Endodermal cell (in vitro differentiated cells): Measurements from ENCODE around the gene COX20. TPM values are rescaled to one million over a fixed set of nuclear protein-coding genes. Genes with fewer than 3 reads are reported as not detected.
A peak's percentile ranks its signal among the peaks of the same experiment; 100 is the strongest.

Experiments used
- DNase-seq: peaks from one replicate; pipeline ENCODE4 v3.0.0-alpha.2; 2017
- H3K27ac ChIP-seq: 2 replicates; pipeline ENCODE4 v1.5.1; 2013; ENCODE audit warnings: mild to moderate bottlenecking, low read depth, low read length, moderate library complexity
- H3K27me3 ChIP-seq: 2 replicates; pipeline ENCODE4 v1.6.1; 2013; ENCODE audit warnings: mild to moderate bottlenecking, low read length, moderate library complexity; ENCODE audit not compliant: insufficient read depth, control insufficient read depth, poor library complexity, severe bottlenecking
- H3K36me3 ChIP-seq: 2 replicates; pipeline ENCODE4 v1.7.0; 2013; ENCODE audit warnings: mild to moderate bottlenecking, low read length, moderate library complexity; ENCODE audit not compliant: control insufficient read depth, insufficient read depth
- H3K4me1 ChIP-seq: one replicate; pipeline ENCODE4 v1.7.0; 2013; ENCODE audit warnings: low read length; ENCODE audit not compliant: control insufficient read depth, insufficient read depth
- H3K4me3 ChIP-seq: 2 replicates; pipeline ENCODE4 v1.5.1; 2013; ENCODE audit warnings: mild to moderate bottlenecking, low read length, moderate library complexity
- H3K9ac ChIP-seq: 2 replicates; pipeline ENCODE4 v1.6.1; 2013; ENCODE audit warnings: mild to moderate bottlenecking, low read length, moderate library complexity; ENCODE audit not compliant: poor library complexity, severe bottlenecking; ENCODE audit errors: extremely low read depth
- H3K9me3 ChIP-seq: 2 replicates; pipeline ENCODE4 v1.6.1; 2013; ENCODE audit warnings: mild to moderate bottlenecking, low read length, moderate library complexity; ENCODE audit not compliant: control insufficient read depth
- H3K27ac Mint-ChIP-seq: 2 replicates; pipeline ENCODE4 v1.8.0; 2020; ENCODE audit warnings: mixed read lengths
- H3K27me3 Mint-ChIP-seq: 2 replicates; pipeline ENCODE4 v1.8.0; 2021; ENCODE audit warnings: mild to moderate bottlenecking, mixed read lengths; ENCODE audit not compliant: insufficient read depth
- H3K36me3 Mint-ChIP-seq: 2 replicates; pipeline ENCODE4 v1.8.0; 2020; ENCODE audit warnings: low read depth, mixed read lengths
- H3K4me1 Mint-ChIP-seq: 2 replicates; pipeline ENCODE4 v1.8.0; 2020; ENCODE audit warnings: mixed read lengths
- H3K4me3 Mint-ChIP-seq: 2 replicates; pipeline ENCODE4 v1.8.0; 2020; ENCODE audit warnings: mild to moderate bottlenecking, moderate library complexity, mixed read lengths
- H3K9me3 Mint-ChIP-seq: 2 replicates; pipeline ENCODE4 v1.8.0; 2020; ENCODE audit warnings: mild to moderate bottlenecking, mixed read lengths
- WGBS, 2 experiments: methylation state at CpG; one replicate each; pipeline versions ENCODE4 v1.1.5 to v1.1.7; 2013; ENCODE audit warnings: missing lambda C conversion rate in 2 of 2, mixed read lengths in 1 of 2; ENCODE audit not compliant: insufficient coverage in 1 of 2, insufficient read length in 1 of 2; 5-methylcytosine and 5-hydroxymethylcytosine counted together
- total RNA-seq, 2 donors: library from RNA; stranded (reverse); fragmentation: NEBNext Ultra II Directional in 1 of 2; extraction: Animal tissue kit (Norgen Biotek cat#: 25700) in 1 of 2; gene quantifications; 2 replicates in 1 of 2; 3 replicates in 1 of 2; pipeline ENCODE4 v1.2.1, GENCODE V29; 2021
- TF ChIP-seq, protein P1 (sequence below): fragments of 200-600 bp; sonication (generic); conservative IDR thresholded peaks from 2 replicates; pipeline ENCODE4 v1.5.0; 2021; ENCODE audit warnings: antibody characterized with exemption, mild to moderate bottlenecking

COX20 gene
- total RNA-seq, 2 donors from 2014 or later, result 19.5 to 23.4 TPM

DNA sequence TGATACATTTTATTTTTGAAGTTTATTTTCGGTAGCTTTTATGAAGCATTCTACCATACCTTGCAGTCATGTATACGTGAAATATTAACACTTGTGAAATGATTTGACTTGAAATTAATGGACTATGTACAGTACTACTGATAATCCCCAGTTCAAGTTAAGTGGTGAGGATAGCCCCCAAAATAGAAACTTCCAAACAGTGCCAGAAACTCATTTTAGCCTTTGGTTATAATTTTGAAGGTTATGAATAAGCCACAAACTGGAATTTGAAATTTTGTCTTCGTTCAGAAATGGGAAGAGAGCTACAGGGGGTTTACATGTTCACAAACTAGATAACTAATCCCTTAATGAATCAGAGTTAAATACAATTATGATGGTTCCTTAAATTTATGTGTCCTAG lies 30.4 kb downstream of the COX20 start:
- H3K27ac ChIP-seq, result no peak overlapping the region
- H3K4me3 Mint-ChIP-seq, result peak overlapping the region; percentile 93
- TF ChIP-seq, protein P1, sequence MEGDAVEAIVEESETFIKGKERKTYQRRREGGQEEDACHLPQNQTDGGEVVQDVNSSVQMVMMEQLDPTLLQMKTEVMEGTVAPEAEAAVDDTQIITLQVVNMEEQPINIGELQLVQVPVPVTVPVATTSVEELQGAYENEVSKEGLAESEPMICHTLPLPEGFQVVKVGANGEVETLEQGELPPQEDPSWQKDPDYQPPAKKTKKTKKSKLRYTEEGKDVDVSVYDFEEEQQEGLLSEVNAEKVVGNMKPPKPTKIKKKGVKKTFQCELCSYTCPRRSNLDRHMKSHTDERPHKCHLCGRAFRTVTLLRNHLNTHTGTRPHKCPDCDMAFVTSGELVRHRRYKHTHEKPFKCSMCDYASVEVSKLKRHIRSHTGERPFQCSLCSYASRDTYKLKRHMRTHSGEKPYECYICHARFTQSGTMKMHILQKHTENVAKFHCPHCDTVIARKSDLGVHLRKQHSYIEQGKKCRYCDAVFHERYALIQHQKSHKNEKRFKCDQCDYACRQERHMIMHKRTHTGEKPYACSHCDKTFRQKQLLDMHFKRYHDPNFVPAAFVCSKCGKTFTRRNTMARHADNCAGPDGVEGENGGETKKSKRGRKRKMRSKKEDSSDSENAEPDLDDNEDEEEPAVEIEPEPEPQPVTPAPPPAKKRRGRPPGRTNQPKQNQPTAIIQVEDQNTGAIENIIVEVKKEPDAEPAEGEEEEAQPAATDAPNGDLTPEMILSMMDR, result no peak
- H3K27ac Mint-ChIP-seq, result peak overlapping the region; percentile 52
- no peaks in the 10 kb centered on the region for H3K9me3 ChIP-seq
- peak overlapping the region; percentile 93 for H3K4me3 ChIP-seq
- H3K27me3 Mint-ChIP-seq, result no peaks in the 10 kb centered on the region
- H3K4me1 Mint-ChIP-seq, result peaks cover 22% of the 10 kb centered on the region
- peaks cover 18% of the 10 kb centered on the region for H3K36me3 ChIP-seq
- no peaks in the 10 kb centered on the region for H3K9me3 Mint-ChIP-seq
- no peaks in the 10 kb centered on the region for H3K27me3 ChIP-seq
- H3K9ac ChIP-seq, result no peak overlapping the region
- H3K36me3 Mint-ChIP-seq, result peaks cover 18% of the 10 kb centered on the region
- 100% methylated on average over 2 of the region's 3 CpGs; no CpG with 5 or more reads in 1 of the 2 experiments for WGBS, 2 experiments
- DNase-seq, result no peak
- H3K4me1 ChIP-seq, result peaks cover 2% of the 10 kb centered on the region

DNA sequence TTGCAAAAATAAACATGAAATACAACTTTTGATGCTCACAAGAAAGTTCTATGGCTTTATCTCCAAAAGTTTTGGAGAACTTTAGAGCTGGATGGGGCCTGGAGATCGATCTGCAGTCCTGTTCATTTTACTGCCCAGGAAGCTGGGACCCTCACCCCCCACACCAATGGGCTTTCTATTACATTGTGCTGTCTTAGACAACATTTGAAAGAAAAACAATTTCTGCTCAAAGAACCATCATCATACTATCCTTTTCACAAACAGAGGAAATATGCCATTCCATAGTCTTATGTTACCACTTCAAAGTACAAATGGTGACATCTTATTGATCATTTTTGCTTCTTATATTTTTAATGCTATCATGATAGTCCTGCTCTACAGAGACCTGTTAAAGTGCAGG lies 30.9 kb downstream of the COX20 start:
- Histone ChIP-seq H3K9me3 (no peaks in the 10 kb centered on the region), H3K9ac (no peak overlapping the region), H3K4me1 (peaks cover 2% of the 10 kb centered on the region), H3K4me3 (no peak overlapping the region), H3K27me3 (no peaks in the 10 kb centered on the region), H3K36me3 (peaks cover 13% of the 10 kb centered on the region), H3K27ac (no peak overlapping the region)
- WGBS, 2 experiments, result 97% methylated on average over 1 of the region's 1 CpG; no CpG with 5 or more reads in 1 of the 2 experiments
- Mint-ChIP-seq H3K4me3 (no peak overlapping the region), H3K9me3 (no peaks in the 10 kb centered on the region), H3K36me3 (peaks cover 13% of the 10 kb centered on the region), H3K27ac (no peak overlapping the region), H3K4me1 (peaks cover 16% of the 10 kb centered on the region), H3K27me3 (no peaks in the 10 kb centered on the region)
- no peak for DNase-seq
- TF ChIP-seq, protein P1, result no peak

DNA sequence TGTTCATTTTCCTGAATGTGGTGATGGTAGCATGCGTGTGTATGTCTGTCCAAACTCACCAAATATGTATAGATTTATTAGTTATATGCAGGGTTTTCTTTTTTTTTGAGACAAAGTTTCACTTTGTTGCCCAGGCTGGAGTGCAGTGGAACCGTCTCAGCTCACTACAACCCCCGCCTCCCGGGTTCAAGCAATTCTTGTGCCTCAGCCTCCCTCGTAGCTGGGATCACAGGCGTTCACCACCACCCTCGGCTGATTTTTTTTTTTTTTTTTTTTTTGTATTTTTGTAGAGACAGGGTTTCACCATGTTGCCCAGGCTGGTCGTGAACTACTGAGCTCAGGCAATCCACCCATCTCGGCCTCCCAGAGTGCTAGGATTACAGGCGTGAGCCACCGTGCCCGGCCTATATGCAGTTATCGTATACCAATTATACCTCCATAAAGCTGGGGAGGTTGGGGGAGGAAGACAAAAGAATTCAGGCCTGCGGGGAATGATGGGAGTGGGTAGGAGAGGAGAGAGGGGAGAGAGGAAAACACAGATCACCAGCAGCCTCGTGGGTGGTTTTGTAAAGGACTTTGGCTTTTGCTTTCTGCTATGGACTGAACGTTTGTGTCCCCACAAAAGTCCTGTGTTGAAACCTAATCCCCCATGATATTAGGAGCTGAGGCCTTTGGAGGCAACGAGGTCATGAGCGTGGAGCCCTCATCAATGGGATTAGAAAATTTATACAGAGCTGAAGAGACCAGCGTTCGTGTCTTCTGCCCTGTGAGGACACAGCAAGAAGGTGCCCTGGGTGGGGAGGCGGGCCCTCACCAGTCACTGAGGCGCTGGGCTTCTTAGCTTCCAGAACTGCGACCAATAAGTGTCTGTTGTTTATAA lies 33.3 kb downstream of the COX20 start:
- Mint-ChIP-seq H3K27me3 (no peaks in the 10 kb centered on the region), H3K27ac (no peak overlapping the region), H3K9me3 (no peaks in the 10 kb centered on the region), H3K36me3 (no peaks in the 10 kb centered on the region), H3K4me3 (no peak overlapping the region), H3K4me1 (peaks cover 12% of the 10 kb centered on the region)
- no peaks in the 10 kb centered on the region for H3K36me3 ChIP-seq
- H3K9me3 ChIP-seq, result no peaks in the 10 kb centered on the region
- no peaks in the 10 kb centered on the region for H3K27me3 ChIP-seq
- H3K4me1 ChIP-seq, result peaks cover 2% of the 10 kb centered on the region
- no peak overlapping the region for H3K4me3 ChIP-seq
- DNase-seq, result no peak
- no peak overlapping the region for H3K9ac ChIP-seq
- 93 to 94% methylated on average over 10 to 21 of the region's 23 CpGs for WGBS, 2 experiments
- H3K27ac ChIP-seq, result no peak overlapping the region
- TF ChIP-seq, protein P1, result no peak
